ENCODE data around the gene LRRC32.
"Not testable (repeated sequence)": the region's sequence is repeated elsewhere in the genome, so short reads cannot be mapped to it uniquely, and the experiment has no call there.

Gene LRRC32

DNA sequence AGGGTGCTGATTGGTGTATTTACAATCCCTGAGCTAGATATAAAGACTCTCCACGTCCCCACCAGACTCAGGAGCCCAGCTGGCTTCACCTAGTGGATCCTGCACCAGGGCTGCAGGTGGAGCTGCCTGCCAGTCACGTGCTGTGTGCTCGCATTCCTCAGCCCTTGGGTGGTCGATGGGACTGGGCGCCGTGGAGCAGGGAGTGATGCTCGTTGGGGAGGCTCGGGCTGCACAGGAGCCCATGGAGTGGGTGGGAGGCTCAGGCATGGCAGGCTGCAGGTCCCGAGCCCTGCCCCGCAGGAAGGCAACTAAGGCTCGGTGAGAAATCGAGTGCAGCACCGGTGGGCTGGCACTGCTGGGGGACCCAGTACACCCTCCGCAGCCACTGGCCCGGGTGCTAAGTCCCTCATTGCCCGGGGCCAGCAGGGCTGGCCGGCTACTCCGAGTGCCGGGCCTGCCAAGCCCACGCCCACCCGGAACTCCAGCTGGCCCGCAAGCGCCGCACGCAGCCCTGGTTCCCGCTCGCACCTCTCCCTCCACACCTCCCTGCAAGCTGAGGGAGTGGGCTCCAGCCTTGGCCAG is 61.6 kb downstream of the LRRC32 start:
- not testable (repeated sequence) for DNase-seq

DNA sequence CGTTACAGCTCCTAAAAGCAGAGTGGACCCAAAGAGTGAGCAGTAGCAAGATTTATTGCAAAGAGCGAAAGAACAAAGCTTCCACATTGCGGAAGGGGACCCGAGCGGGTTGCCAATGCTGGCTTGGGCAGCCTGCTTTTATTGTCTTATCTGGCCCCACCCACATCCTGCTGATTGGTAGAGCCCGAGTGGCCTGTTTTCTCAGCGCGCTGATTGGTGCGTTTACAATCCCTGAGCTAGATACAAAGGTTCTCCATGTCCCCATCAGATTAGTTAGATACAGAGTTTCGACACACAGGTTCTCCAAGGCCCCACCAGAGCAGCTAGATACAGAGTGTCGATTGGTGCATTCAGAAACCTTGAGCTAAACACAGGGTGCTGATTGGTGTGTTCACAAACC is 62.3 kb downstream of the LRRC32 start:
- not testable (repeated sequence) for DNase-seq
